GM12878 (cell line): ENCODE data around the gene MCM5. TPM values are rescaled to one million over a fixed set of nuclear protein-coding genes. Genes with fewer than 3 reads are reported as not detected.

Source experiments
- BRCA1 ChIP-seq: IDR thresholded peaks from 2 replicates; pipeline ENCODE4 v1.6.1; 2011; ENCODE audit warnings: low read depth, low read length, improper control_type of control experiment
- CEBPB ChIP-seq, 2 experiments: fragments of 150-350 bp in 1 of 2; IDR thresholded peaks; 2 replicates each; pipeline ENCODE4 v1.6.1; 2012 to 2014; ENCODE audit warnings: low read depth in 2 of 2, low read length in 2 of 2, borderline replicate concordance in 1 of 2, inconsistent platforms in 1 of 2
- CHD1 ChIP-seq: IDR thresholded peaks from 2 replicates; pipeline ENCODE4 v1.6.1; 2012; ENCODE audit warnings: low read depth, low read length, improper control_type of control experiment
- CREB1 ChIP-seq: IDR thresholded peaks from 2 replicates; pipeline ENCODE4 v1.6.1; 2012; ENCODE audit warnings: low read depth, mild to moderate bottlenecking, inconsistent platforms
- CREM ChIP-seq: IDR thresholded peaks from 2 replicates; pipeline ENCODE4 v1.6.1; 2014; ENCODE audit warnings: antibody characterized with exemption, low read depth
- DPF2 ChIP-seq: fragments of 450-650 bp; IDR thresholded peaks from 2 replicates; pipeline ENCODE4 v1.6.1; 2017; ENCODE audit warnings: mild to moderate bottlenecking
- EZH2 ChIP-seq: IDR thresholded peaks from 2 replicates; pipeline ENCODE4 v1.6.1; 2012; ENCODE audit warnings: low read depth, mild to moderate bottlenecking, control low read depth, inconsistent platforms, low read length, borderline replicate concordance; ENCODE audit not compliant: control insufficient read depth
- FOXM1 ChIP-seq: IDR thresholded peaks from 2 replicates; pipeline ENCODE4 v1.6.1; 2012; ENCODE audit warnings: low read depth, mild to moderate bottlenecking, inconsistent platforms, low read length, moderate library complexity
- GABPA ChIP-seq: IDR thresholded peaks from 2 replicates; pipeline ENCODE4 v1.6.1; 2014; ENCODE audit warnings: antibody characterized with exemption, low read depth, mild to moderate bottlenecking, inconsistent platforms
- HCFC1 ChIP-seq: fragments of 150-350 bp; IDR thresholded peaks from 2 replicates; pipeline ENCODE4 v1.6.1; 2014; ENCODE audit warnings: low read length
- JUNB ChIP-seq: IDR thresholded peaks from 2 replicates; pipeline ENCODE4 v1.6.1; 2016; ENCODE audit warnings: antibody characterized with exemption, mild to moderate bottlenecking
- MTA2 ChIP-seq: fragments of 450-650 bp; IDR thresholded peaks from 2 replicates; pipeline ENCODE4 v1.6.1; 2016; ENCODE audit warnings: low read depth, mild to moderate bottlenecking, moderate library complexity
- MYB ChIP-seq: fragments of 150-350 bp; IDR thresholded peaks from 2 replicates; pipeline ENCODE4 v1.6.1; 2014; ENCODE audit warnings: mild to moderate bottlenecking, low read depth, low read length, borderline replicate concordance
- MYC ChIP-seq: IDR thresholded peaks from 2 replicates; pipeline ENCODE4 v1.6.1; 2011; ENCODE audit warnings: mild to moderate bottlenecking, low read length, moderate library complexity, inconsistent platforms; ENCODE audit not compliant: insufficient read depth, insufficient replicate concordance, insufficient read length, severe bottlenecking
- NFYA ChIP-seq: IDR thresholded peaks from 2 replicates; pipeline ENCODE4 v1.6.1; 2011; ENCODE audit warnings: low read depth, mild to moderate bottlenecking, low read length, improper control_type of control experiment, borderline replicate concordance
- PAX5 ChIP-seq: IDR thresholded peaks from 2 replicates; pipeline ENCODE4 v1.6.1; 2011; ENCODE audit warnings: low read depth, low read length, borderline replicate concordance
- PKNOX1 ChIP-seq: fragments of 450-650 bp; IDR thresholded peaks from 2 replicates; pipeline ENCODE4 v1.6.1; 2016; ENCODE audit warnings: mild to moderate bottlenecking
- POLR2A ChIP-seq: IDR thresholded peaks from 2 replicates; pipeline ENCODE4 v1.6.1; 2011; ENCODE audit warnings: low read depth, mild to moderate bottlenecking, low read length
- POLR2AphosphoS2 ChIP-seq: IDR thresholded peaks from 2 replicates; pipeline ENCODE4 v1.6.1; 2011; ENCODE audit warnings: low read depth, mild to moderate bottlenecking, low read length, improper control_type of control experiment, moderate library complexity
- POU2F2 ChIP-seq: IDR thresholded peaks from 3 replicates; pipeline ENCODE4 v1.6.1; 2011; ENCODE audit warnings: low read depth, mild to moderate bottlenecking, low read length, borderline replicate concordance
- RAD21 ChIP-seq: IDR thresholded peaks from 2 replicates; pipeline ENCODE4 v1.6.1; 2011; ENCODE audit warnings: mild to moderate bottlenecking, low read depth, low read length, moderate library complexity; ENCODE audit not compliant: insufficient read depth
- RAD51 ChIP-seq: fragments of 450-650 bp; IDR thresholded peaks from 2 replicates; pipeline ENCODE4 v1.6.1; 2016; ENCODE audit warnings: moderate library complexity, mild to moderate bottlenecking, inconsistent platforms
- RB1 ChIP-seq: fragments of 450-650 bp; formaldehyde crosslinking; IDR thresholded peaks from 2 replicates; pipeline ENCODE4 v1.6.1; 2017; ENCODE audit warnings: mild to moderate bottlenecking, borderline replicate concordance
- RCOR1 ChIP-seq: conservative IDR thresholded peaks from 2 replicates; pipeline ENCODE4 v1.6.1; 2012; ENCODE audit warnings: low read depth, low read length, improper control_type of control experiment
- SMARCA5 ChIP-seq: fragments of 450-650 bp; IDR thresholded peaks from 2 replicates; pipeline ENCODE4 v1.6.1; 2017; ENCODE audit warnings: mild to moderate bottlenecking
- SMC3 ChIP-seq: IDR thresholded peaks from 2 replicates; pipeline ENCODE4 v1.6.1; 2011; ENCODE audit warnings: low read length, improper control_type of control experiment, borderline replicate concordance
- SREBF2 ChIP-seq: IDR thresholded peaks from 2 replicates; pipeline ENCODE4 v1.6.1; 2012; ENCODE audit warnings: mild to moderate bottlenecking, low read length
- WRNIP1 ChIP-seq: IDR thresholded peaks from 2 replicates; pipeline ENCODE4 v1.6.1; 2011; ENCODE audit warnings: low read depth, low read length, improper control_type of control experiment, borderline replicate concordance
- polyA plus RNA-seq, 11 experiments: library from polyadenylated mRNA; depleted of rRNA in 4 of 11; unstranded in 6 of 11; stranded (reverse) in 5 of 11; fragments of >200 nt; fragmentation: Nextera tagmentation in 4 of 11; fragmentation: Illumina TruSeq in 1 of 11; extraction: Ambion mirVana in 4 of 11; extraction: Trizol in 1 of 11; gene quantifications; 1 replicate in 1 of 11; 2 replicates in 10 of 11; pipeline versions ENCODE4 v1.2.1 to v1.2.3, GENCODE V29; 2011 to 2016; ENCODE audit warnings: inconsistent platforms in 2 of 11, missing spikeins in 2 of 11, low read depth in 1 of 11
- total RNA-seq, 4 experiments: library from RNA; depleted of rRNA in 3 of 4; stranded (reverse); fragments of >200 nt in 3 of 4; fragmentation: Illumina TruSeq in 1 of 4; extraction: Trizol in 1 of 4; gene quantifications; 2 replicates each; pipeline versions ENCODE4 v1.2.1 to v1.2.3, GENCODE V29; 2013 to 2021

Gene MCM5
- total and polyA plus RNA-seq, 10 of the 15 experiments (the other 5 are each of a cell fraction or from before 2014, with no cell fraction given): 14.1 to 360 (median 164) TPM

GRCh38 chr22:35380537-35381423, 19.2 kb upstream of the MCM5 start, which contains the start of gene HMOX1 (continued):
- TF ChIP-seq SMARCA5: peak; percentile 71
- TF ChIP-seq MYC: no peak
- no peak for TF ChIP-seq GABPA
- TF ChIP-seq MTA2: no peak
- TF ChIP-seq SREBF2: no peak
- 0 out of 2 replicates have a peak, but pooled peaks have one; percentile 8 for TF ChIP-seq PAX5
- TF ChIP-seq RAD51: peak; percentile 95
- TF ChIP-seq CHD1: no peak
- 0 out of 2 replicates have a peak, but pooled peaks have one; percentile 6 for TF ChIP-seq RAD21
- TF ChIP-seq EZH2: no peak
- TF ChIP-seq CREB1: no peak
- TF ChIP-seq POU2F2: peak; percentile 56; the same call in 1 of the 3 replicates
- TF ChIP-seq MYB: no peak
- peak; percentile 93 for TF ChIP-seq POLR2A
- TF ChIP-seq FOXM1: no peak
- TF ChIP-seq PKNOX1: no peak
- no peak for TF ChIP-seq CREM
- TF ChIP-seq RCOR1: no peak
- TF ChIP-seq RB1: 0 out of 2 replicates have a peak, but pooled peaks have one; percentile 84
- no peak for TF ChIP-seq HCFC1
- no peak for TF ChIP-seq NFYA
- TF ChIP-seq WRNIP1: no peak
- TF ChIP-seq POLR2AphosphoS2: no peak
- peak; percentile 70 for TF ChIP-seq DPF2
- TF ChIP-seq SMC3: no peak
- no peak for TF ChIP-seq JUNB
- TF ChIP-seq BRCA1: no peak
- peak in 1 of 2 experiments; percentile 67; a peak in 1 of 4 replicates for TF ChIP-seq CEBPB (IDR thresholded peaks at IDR 0.05; ENCODE audit: borderline replicate concordance in 1 of 2, low read depth in 2 of 2, low read length in 2 of 2)
